ENCODE measurements around the gene NEDD1.

The NEDD1 gene

DNA sequence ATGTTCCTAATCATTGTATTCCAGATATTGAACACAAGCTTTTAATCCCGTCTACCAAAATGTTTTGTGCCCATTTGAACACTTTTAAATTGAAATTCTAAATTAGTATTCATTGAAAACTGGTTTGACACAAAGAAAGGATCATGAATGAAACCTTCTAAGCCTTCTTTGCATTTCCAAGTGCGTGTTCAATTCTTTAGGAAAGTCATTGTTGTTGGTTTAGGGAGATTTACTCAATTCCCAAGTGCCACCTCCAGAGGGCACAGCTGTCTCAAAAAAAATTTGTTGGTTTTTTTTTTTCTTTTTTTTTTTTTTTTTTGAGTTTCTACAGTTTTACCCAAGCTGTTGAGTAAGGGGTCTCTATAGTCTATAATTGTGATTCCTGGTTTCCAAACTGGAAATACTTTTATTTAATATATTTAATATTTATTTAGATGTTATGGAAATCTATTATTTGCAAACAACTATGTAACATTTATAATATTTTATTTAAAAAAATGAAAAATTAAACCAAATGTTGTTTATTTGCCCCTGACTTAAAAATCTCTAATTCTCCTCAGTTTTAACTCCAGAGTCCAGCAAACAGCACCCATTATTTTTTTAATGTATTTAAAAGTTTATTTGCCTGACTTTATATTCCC, 79.9 kb downstream of the NEDD1 start:
- TF ChIP-seq, protein P1, sequence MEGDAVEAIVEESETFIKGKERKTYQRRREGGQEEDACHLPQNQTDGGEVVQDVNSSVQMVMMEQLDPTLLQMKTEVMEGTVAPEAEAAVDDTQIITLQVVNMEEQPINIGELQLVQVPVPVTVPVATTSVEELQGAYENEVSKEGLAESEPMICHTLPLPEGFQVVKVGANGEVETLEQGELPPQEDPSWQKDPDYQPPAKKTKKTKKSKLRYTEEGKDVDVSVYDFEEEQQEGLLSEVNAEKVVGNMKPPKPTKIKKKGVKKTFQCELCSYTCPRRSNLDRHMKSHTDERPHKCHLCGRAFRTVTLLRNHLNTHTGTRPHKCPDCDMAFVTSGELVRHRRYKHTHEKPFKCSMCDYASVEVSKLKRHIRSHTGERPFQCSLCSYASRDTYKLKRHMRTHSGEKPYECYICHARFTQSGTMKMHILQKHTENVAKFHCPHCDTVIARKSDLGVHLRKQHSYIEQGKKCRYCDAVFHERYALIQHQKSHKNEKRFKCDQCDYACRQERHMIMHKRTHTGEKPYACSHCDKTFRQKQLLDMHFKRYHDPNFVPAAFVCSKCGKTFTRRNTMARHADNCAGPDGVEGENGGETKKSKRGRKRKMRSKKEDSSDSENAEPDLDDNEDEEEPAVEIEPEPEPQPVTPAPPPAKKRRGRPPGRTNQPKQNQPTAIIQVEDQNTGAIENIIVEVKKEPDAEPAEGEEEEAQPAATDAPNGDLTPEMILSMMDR (IDR thresholded peaks at IDR 0.05; ENCODE audit: low read depth, low read length), result peak; percentile 55
- DNase-seq, result no peak
- H3K4me1 ChIP-seq, result no peaks in the 10 kb centered on the region

GRCh38 chr12:96988919-96989318, 81.9 kb downstream of the NEDD1 start:
- H3K4me1 ChIP-seq, result no peaks in the 10 kb centered on the region
- H3K36me3 ChIP-seq, result no peaks in the 10 kb centered on the region
- peaks cover 3% of the 10 kb centered on the region; the same call in 1 of the 2 replicates for H3K27me3 ChIP-seq
- TF ChIP-seq, protein P1 (IDR thresholded peaks at IDR 0.05; ENCODE audit: low read depth, low read length), result no peak
- no peak for DNase-seq
- no peaks in the 10 kb centered on the region for H3K9me3 ChIP-seq
- H3K4me3 ChIP-seq (ENCODE audit: low read depth, low read length), result no peak overlapping the region

More for the DNA sequence above, 79.9 kb downstream of the NEDD1 start:
- H3K36me3 ChIP-seq, result no peaks in the 10 kb centered on the region
- peaks cover 3% of the 10 kb centered on the region; the same call in 1 of the 2 replicates for H3K27me3 ChIP-seq
- H3K4me3 ChIP-seq (ENCODE audit: low read depth, low read length), result no peak overlapping the region
- H3K9me3 ChIP-seq, result no peaks in the 10 kb centered on the region

GRCh38 chr12:96989916-96990315, 82.9 kb downstream of the NEDD1 start:
- Histone ChIP-seq H3K27me3 (peaks cover 6% of the 10 kb centered on the region; the same call in 1 of the 2 replicates), H3K4me1 (no peaks in the 10 kb centered on the region), H3K36me3 (no peaks in the 10 kb centered on the region), H3K9me3 (no peaks in the 10 kb centered on the region), H3K4me3 (ENCODE audit: low read depth, low read length) (no peak overlapping the region)
- no peak for DNase-seq
- TF ChIP-seq, protein P1 (IDR thresholded peaks at IDR 0.05; ENCODE audit: low read depth, low read length), result peak; percentile 43

- Histone ChIP-seq H3K4me1 (no peaks in the 10 kb centered on the region), H3K36me3 (no peaks in the 10 kb centered on the region), H3K27me3 (peaks cover 8% of the 10 kb centered on the region; the same call in 1 of the 2 replicates), H3K4me3 (ENCODE audit: low read depth, low read length) (no peak overlapping the region), H3K9me3 (no peaks in the 10 kb centered on the region)
- TF ChIP-seq, protein P1 (IDR thresholded peaks at IDR 0.05; ENCODE audit: low read depth, low read length), result no peak
- no peak for DNase-seq
Measured at GRCh38 chr12:96994900-96995299, 87.8 kb downstream of the NEDD1 start.

- TF ChIP-seq, protein P1 (IDR thresholded peaks at IDR 0.05; ENCODE audit: low read depth, low read length), result no peak
- H3K36me3 ChIP-seq, result no peaks in the 10 kb centered on the region
- no peak for DNase-seq
- H3K27me3 ChIP-seq, result peaks cover 8% of the 10 kb centered on the region; the same call in 1 of the 2 replicates
- H3K4me1 ChIP-seq, result no peaks in the 10 kb centered on the region
- H3K9me3 ChIP-seq, result no peaks in the 10 kb centered on the region
- H3K4me3 ChIP-seq (ENCODE audit: low read depth, low read length), result no peak overlapping the region
Measured at GRCh38 chr12:96995861-96996260, 88.8 kb downstream of the NEDD1 start.

DNA sequence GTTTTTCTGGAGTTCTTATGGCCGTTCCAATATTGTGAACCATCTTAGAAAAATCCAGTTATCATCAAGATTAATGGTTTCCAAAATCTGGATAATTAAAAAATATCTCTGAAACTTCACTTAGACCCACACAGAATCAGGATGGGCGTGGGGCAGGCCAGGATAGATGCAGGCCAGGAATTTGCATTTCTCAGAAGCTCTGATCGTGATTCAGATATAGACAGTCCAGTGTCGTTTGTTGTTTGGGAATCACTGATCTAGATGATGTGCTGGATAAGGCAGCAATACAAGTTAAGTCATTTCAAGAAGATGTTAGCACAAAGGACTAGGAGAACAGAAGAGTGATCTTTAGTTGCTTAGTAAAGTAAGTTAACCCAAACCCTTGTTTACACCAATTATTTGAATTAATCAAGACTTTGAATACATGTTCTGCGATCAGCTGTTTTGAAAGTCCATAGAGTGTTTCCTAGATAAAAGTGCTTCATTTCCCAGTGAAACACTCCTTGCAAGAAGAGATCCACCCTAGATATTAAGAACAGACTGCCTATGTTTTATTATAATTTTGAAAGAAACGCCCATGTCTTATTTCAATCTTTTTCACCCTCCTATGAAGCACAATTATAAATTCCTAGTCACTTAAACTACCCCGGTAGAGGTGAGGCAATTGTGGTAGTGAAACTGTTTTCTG, 90.9 kb downstream of the NEDD1 start:
- H3K36me3 ChIP-seq, result no peaks in the 10 kb centered on the region
- H3K4me1 ChIP-seq, result no peaks in the 10 kb centered on the region
- TF ChIP-seq, protein P1 (IDR thresholded peaks at IDR 0.05; ENCODE audit: low read depth, low read length), result no peak
- no peak for DNase-seq
- H3K27me3 ChIP-seq, result peaks cover 8% of the 10 kb centered on the region; the same call in 1 of the 2 replicates
- H3K4me3 ChIP-seq (ENCODE audit: low read depth, low read length), result no peak overlapping the region
- H3K9me3 ChIP-seq, result no peaks in the 10 kb centered on the region
